ELF-1 (cell line): ENCODE data around the gene CCL17.
"Not testable (repeated sequence)": the region's sequence is repeated elsewhere in the genome, so short reads cannot be mapped to it uniquely, and the experiment has no call there.

Experiments used
- DNase-seq: peaks from one replicate; pipeline ENCODE4 v3.0.0-alpha.2; 2016; ENCODE audit warnings: low read depth, low spot score

The CCL17 gene

GRCh38 chr16:57403965-57404817 is at the start of gene CCL17:
Gene CCL17 (plus strand): TSS chr16:57404767. CDS start chr16:57413933, 9,166 bp downstream.
- DNase-seq = no peak

GRCh38 chr16:57355898-57356414 is 48.6 kb upstream of the CCL17 start:
- no peak for DNase-seq

GRCh38 chr16:57356547-57356946 is 48.0 kb upstream of the CCL17 start:
- DNase-seq = no peak

GRCh38 chr16:57357330-57358085 is 47.1 kb upstream of the CCL17 start:
- DNase-seq = no peak

- no peak for DNase-seq
Measured at GRCh38 chr16:57358086-57358420, 46.5 kb upstream of the CCL17 start.

- DNase-seq = no peak
Measured at GRCh38 chr16:57358527-57359095, 46.0 kb upstream of the CCL17 start, which contains the start of gene CCL22. Gene CCL22 (plus strand): TSS chr16:57358783. CDS start chr16:57358817, 34 bp downstream.

- no peak for DNase-seq
Measured at GRCh38 chr16:57360321-57360935, 44.1 kb upstream of the CCL17 start.

GRCh38 chr16:57361404-57361803 is 43.2 kb upstream of the CCL17 start:
- DNase-seq = no peak

- DNase-seq = no peak
Measured at GRCh38 chr16:57364143-57364542, 40.4 kb upstream of the CCL17 start.

GRCh38 chr16:57366544-57367040 is 38.0 kb upstream of the CCL17 start:
- DNase-seq = no peak

- no peak for DNase-seq
Measured at GRCh38 chr16:57367116-57367752, 37.3 kb upstream of the CCL17 start.

GRCh38 chr16:57371494-57372371 is 32.8 kb upstream of the CCL17 start:
- DNase-seq = no peak

- DNase-seq = peak; percentile 93
Measured at GRCh38 chr16:57372372-57373116, 32.0 kb upstream of the CCL17 start, which contains the start of gene CX3CL1. Gene CX3CL1 (plus strand): TSS chr16:57372490. CDS start chr16:57372569, 79 bp downstream.

- DNase-seq = peak; percentile 43
Measured at GRCh38 chr16:57373117-57373947, 31.2 kb upstream of the CCL17 start.

GRCh38 chr16:57374067-57374534 is 30.5 kb upstream of the CCL17 start:
- DNase-seq = no peak

- DNase-seq = not testable (repeated sequence)
Measured at GRCh38 chr16:57374925-57375465, 29.6 kb upstream of the CCL17 start.

GRCh38 chr16:57376313-57376818 is 28.2 kb upstream of the CCL17 start:
- no peak for DNase-seq
